IMR-90 (cell line): ENCODE measurements around the gene MAT2A. TPM values are rescaled to one million over a fixed set of nuclear protein-coding genes. Genes with fewer than 3 reads are reported as not detected.
A peak's percentile ranks its signal among the peaks of the same experiment; 100 is the strongest.

Experiments used
- ATAC-seq: fragments of 200-7000 bp; cut with Tn5 transposase; 2 replicates; pipeline ENCODE4 v1.9.1; 2020; ENCODE audit warnings: low read depth, mild to moderate bottlenecking, moderate library complexity
- BruUV-seq: library from RNA; stranded (reverse); fragments of 400-500 nt; replicated peaks from 2 replicates; lab custom pipeline; 2021; lab: Mats Ljungman, UMichigan
- CTCF ChIA-PET: fragments of 300-600 bp; formaldehyde crosslinking; extraction: SDS; loops from one replicate; lab custom pipeline; 2021; ENCODE audit warnings: antibody characterized with exemption; lab: Yijun Ruan, JAX
- POLR2A ChIA-PET: fragments of 300-600 bp; sonication (Branson Sonifier 250); formaldehyde crosslinking; loops from one replicate; lab custom pipeline; 2022; ENCODE audit warnings: antibody characterized with exemption; ENCODE audit not compliant: unreplicated experiment; lab: Charles Lee
- DNase-seq: peaks from one replicate; pipeline ENCODE4 v3.0.0; 2013
- H2AFZ ChIP-seq: replicated peaks from 2 replicates; pipeline ENCODE3; 2013; ENCODE audit warnings: low read length, mild to moderate bottlenecking; ENCODE audit not compliant: poor library complexity
- H2AK5ac ChIP-seq: 2 replicates; pipeline ENCODE4 v1.6.1; 2013; ENCODE audit warnings: low read depth, low read length, inconsistent platforms
- H2AK9ac ChIP-seq: replicated peaks from 2 replicates; pipeline ENCODE3; 2013; ENCODE audit warnings: mild to moderate bottlenecking, low read depth, low read length, moderate library complexity; ENCODE audit not compliant: poor library complexity
- H2BK120ac ChIP-seq: 2 replicates; pipeline ENCODE4 v1.6.1; 2013; ENCODE audit warnings: low read depth, low read length, inconsistent platforms
- H2BK15ac ChIP-seq: 3 replicates; pipeline ENCODE4 v1.6.1; 2013; ENCODE audit warnings: low read depth, low read length, inconsistent platforms
- H2BK20ac ChIP-seq: 2 replicates; pipeline ENCODE4 v1.6.1; 2013; ENCODE audit warnings: low read depth, mild to moderate bottlenecking, inconsistent platforms, low read length, moderate library complexity
- H2BK5ac ChIP-seq: 2 replicates; pipeline ENCODE4 v1.6.1; 2013; ENCODE audit warnings: mild to moderate bottlenecking, low read depth, low read length, inconsistent platforms; ENCODE audit not compliant: poor library complexity, severe bottlenecking
- H3K14ac ChIP-seq: replicated peaks from 2 replicates; pipeline ENCODE4 v1.6.1; 2013; ENCODE audit warnings: low read depth, low read length, inconsistent platforms
- H3K18ac ChIP-seq: 2 replicates; pipeline ENCODE4 v1.6.1; 2013; ENCODE audit warnings: low read depth, low read length, control low read depth
- H3K23ac ChIP-seq: 2 replicates; pipeline ENCODE4 v1.6.1; 2013; ENCODE audit warnings: low read depth, low read length, inconsistent platforms
- H3K27ac ChIP-seq: 2 replicates; pipeline ENCODE4 v1.5.1; 2013; ENCODE audit warnings: mild to moderate bottlenecking, control low read depth, low read length; ENCODE audit not compliant: insufficient read depth
- H3K27me3 ChIP-seq: 2 replicates; pipeline ENCODE4 v1.6.1; 2013; ENCODE audit warnings: low read length; ENCODE audit not compliant: control insufficient read depth, insufficient read depth
- H3K36me3 ChIP-seq: 2 replicates; pipeline ENCODE4 v1.6.1; 2013; ENCODE audit warnings: low read length, mixed read lengths; ENCODE audit not compliant: control insufficient read depth, insufficient read depth
- H3K4ac ChIP-seq: 2 replicates; pipeline ENCODE4 v1.6.1; 2013; ENCODE audit warnings: low read depth, low read length, inconsistent platforms
- H3K4me1 ChIP-seq: 2 replicates; pipeline ENCODE4 v1.6.1; 2013; ENCODE audit warnings: low read length, mixed read lengths; ENCODE audit not compliant: control insufficient read depth, insufficient read depth
- H3K4me2 ChIP-seq: 2 replicates; pipeline ENCODE4 v1.6.1; 2013; ENCODE audit warnings: low read depth, mild to moderate bottlenecking, control low read depth, low read length, moderate library complexity
- H3K4me3 ChIP-seq: 2 replicates; pipeline ENCODE4 v1.5.1; 2013; ENCODE audit warnings: low read depth, mild to moderate bottlenecking, control low read depth, low read length, moderate library complexity; ENCODE audit not compliant: insufficient read depth
- H3K56ac ChIP-seq: 2 replicates; pipeline ENCODE4 v1.6.1; 2013; ENCODE audit warnings: low read length, inconsistent platforms; ENCODE audit not compliant: insufficient read depth; ENCODE audit errors: extremely low read depth
- H3K79me1 ChIP-seq, 2 experiments: 2 replicates each; pipeline ENCODE4 v1.6.1; 2013; ENCODE audit warnings: low read length in 2 of 2, inconsistent platforms in 1 of 2, low read depth in 1 of 2
- H3K9ac ChIP-seq: 2 replicates; pipeline ENCODE4 v1.6.1; 2013; ENCODE audit warnings: low read depth, low read length, control low read depth
- H3K9me1 ChIP-seq: 2 replicates; pipeline ENCODE4 v1.6.1; 2013; ENCODE audit warnings: low read length, inconsistent platforms; ENCODE audit not compliant: insufficient read depth
- H3K9me3 ChIP-seq: 2 replicates; pipeline ENCODE4 v1.6.1; 2013; ENCODE audit warnings: low read length; ENCODE audit not compliant: control insufficient read depth, insufficient read depth
- H4K20me1 ChIP-seq: 2 replicates; pipeline ENCODE4 v1.6.1; 2013; ENCODE audit warnings: low read length, inconsistent platforms; ENCODE audit not compliant: insufficient read depth
- H4K5ac ChIP-seq: 2 replicates; pipeline ENCODE4 v1.6.1; 2013; ENCODE audit warnings: mild to moderate bottlenecking, low read depth, low read length, control low read depth
- H4K8ac ChIP-seq, 2 experiments: 2 replicates each; pipeline ENCODE4 v1.6.1; 2013; ENCODE audit warnings: low read depth in 2 of 2, low read length in 2 of 2, control low read depth in 1 of 2, inconsistent platforms in 1 of 2
- H4K91ac ChIP-seq: 2 replicates; pipeline ENCODE4 v1.6.1; 2013; ENCODE audit warnings: low read depth, low read length, inconsistent platforms; ENCODE audit not compliant: insufficient read depth
- BHLHE40 ChIP-seq: fragments of 150-350 bp; IDR thresholded peaks from 2 replicates; pipeline ENCODE4 v1.6.1; 2016; ENCODE audit warnings: mild to moderate bottlenecking, low read depth, low read length
- CEBPB ChIP-seq: IDR thresholded peaks from 2 replicates; pipeline ENCODE4 v1.6.1; 2012; ENCODE audit warnings: low read depth, low read length, improper control_type of control experiment
- CHD1 ChIP-seq: IDR thresholded peaks from 2 replicates; pipeline ENCODE4 v1.6.1; 2012; ENCODE audit warnings: low read depth, low read length, improper control_type of control experiment
- MAFK ChIP-seq: IDR thresholded peaks from 2 replicates; pipeline ENCODE4 v1.6.1; 2012; ENCODE audit warnings: low read depth, low read length, improper control_type of control experiment
- MXI1 ChIP-seq: IDR thresholded peaks from 2 replicates; pipeline ENCODE4 v1.6.1; 2012; ENCODE audit warnings: low read depth, mild to moderate bottlenecking, low read length, moderate library complexity, borderline replicate concordance
- NFE2L2 ChIP-seq: fragments of 150-350 bp; IDR thresholded peaks from 2 replicates; pipeline ENCODE4 v1.6.1; 2016; ENCODE audit warnings: low read depth, mild to moderate bottlenecking, low read length
- RFX5 ChIP-seq: IDR thresholded peaks from 2 replicates; pipeline ENCODE4 v1.8.0; 2012; ENCODE audit warnings: low read depth, mild to moderate bottlenecking, low read length, moderate library complexity
- USF2 ChIP-seq: fragments of 150-350 bp; IDR thresholded peaks from 2 replicates; pipeline ENCODE4 v1.6.1; 2017; ENCODE audit warnings: mild to moderate bottlenecking, antibody characterized with exemption, low read length, low read depth
- WGBS, 2 experiments: methylation state at CpG; one replicate each; pipeline versions ENCODE4 v1.1.5 to v1.1.7; 2013; ENCODE audit warnings: missing lambda C conversion rate in 2 of 2; ENCODE audit not compliant: insufficient read length in 1 of 2; ENCODE audit errors: extremely low coverage in 2 of 2; 5-methylcytosine and 5-hydroxymethylcytosine counted together
- dilution Hi-C: fragments of 300-500 bp; cut with HindIII; formaldehyde crosslinking; loops from one replicate; pipeline ENCODE4 v1.14.3; 2018; ENCODE audit warnings: low sequenced_read_pairs; ENCODE audit not compliant: unreplicated experiment
- in situ Hi-C: fragments of 300-500 bp; cut with MboI; formaldehyde crosslinking; loops from 3 replicates; pipeline ENCODE4 v1.14.3; 2019; ENCODE audit warnings: low sequenced_read_pairs, inconsistent platforms, mixed read lengths
- intact Hi-C: fragments of 100-400 bp; cut with micrococcal nuclease; formaldehyde crosslinking; loops from 2 replicates; pipeline ENCODE4 v1.10.0; 2022
- polyA plus RNA-seq, 3 experiments: library from polyadenylated mRNA; depleted of rRNA; stranded (reverse); fragments of >200 nt; gene quantifications; 2 replicates each; pipeline ENCODE4 v1.2.3, GENCODE V29; 2012; ENCODE audit warnings: low replicate concordance in 1 of 3
- total RNA-seq: library from RNA; depleted of rRNA; stranded (reverse); fragments of >200 nt; gene quantifications from 2 replicates; pipeline ENCODE4 v1.2.3, GENCODE V29; 2012

MAT2A gene
- total and polyA plus RNA-seq, 2 of the 4 experiments (the other 2 are of a cell fraction), result 94.1 to 223 TPM

- no peak for TF ChIP-seq MXI1
- no peak for TF ChIP-seq MAFK
Observed at GRCh38 chr2:85503168-85503850, 35.7 kb upstream of the MAT2A start (continued).

- Histone ChIP-seq H3K23ac (peak overlapping the region; percentile 70; the same call in 1 of the 2 replicates), H4K8ac (peak overlapping the region in 1 of 2 experiments; percentile 79; a peak in 2 of 4 replicates), H3K27ac (peak overlapping the region; percentile 72), H2BK5ac (peak overlapping the region; percentile 89), H3K4me1 (peaks cover 32% of the 10 kb centered on the region), H2AFZ (peak overlapping the region; percentile 70), H3K4me3 (no peak overlapping the region), H3K56ac (no peak overlapping the region), H3K4me2 (no peak overlapping the region), H2AK9ac (peak overlapping the region; percentile 86), H3K36me3 (no peaks in the 10 kb centered on the region), H3K27me3 (no peaks in the 10 kb centered on the region), H4K20me1 (no peaks in the 10 kb centered on the region), H3K9me3 (no peaks in the 10 kb centered on the region), H3K9me1 (peaks cover 49% of the 10 kb centered on the region), H3K4ac (peak overlapping the region; percentile 98), H2BK120ac (peak overlapping the region; percentile 91), H2BK20ac (peak overlapping the region; percentile 95), H3K9ac (no peak overlapping the region), H3K14ac (peak overlapping the region; percentile 67), H2BK15ac (peak overlapping the region; percentile 92; the same call in 2 of the 3 replicates), H3K18ac (peak overlapping the region; percentile 78), H4K91ac (peak overlapping the region; percentile 96), H4K5ac (peak overlapping the region; percentile 53; the same call in 1 of the 2 replicates), H3K79me1 (peaks cover 0 to 24% of the 10 kb centered on the region in 2 experiments; a peak in 2 of 4 replicates), H2AK5ac (peak overlapping the region; percentile 89)
- BruUV-seq, result no TSS peak
- dilution Hi-C loops (no loop called here), in situ Hi-C loops (no loop called here), intact Hi-C loops (no loop called here)
- TF ChIP-seq NFE2L2 (no peak), BHLHE40 (0 out of 2 replicates have a peak, but pooled peaks have one; percentile 4), USF2 (no peak), CHD1 (no peak), MAFK (no peak), RFX5 (no peak), CEBPB (no peak), MXI1 (no peak)
- CTCF ChIA-PET, result interaction anchor here (0.9 to 1.4 kb wide), 3 partner anchors 35 to 83 kb away, joined by 3 to 5 read pairs (median 4); partner anchors contain the start of gene MAT2A
- DNase-seq (peak; percentile 39), ATAC-seq (no peak)
- POLR2A ChIA-PET, result interaction anchor here (1.0 to 1.2 kb wide), 2 partner anchors 35 to 43 kb away, joined by 3 to 6 read pairs (median 4); partner anchors contain the start of gene MAT2A
- WGBS, 2 experiments, result 82% methylated on average over 9 of the region's 18 CpGs; no CpG with 5 or more reads in 1 of the 2 experiments
Observed at GRCh38 chr2:85503851-85504777, 34.9 kb upstream of the MAT2A start.
